T-helper 1 cell treated with Interleukin-12 subunit alpha and Interleukin-12 subunit beta and Interleukin-4 antibody, amounts not matched to agents 30 μg/mL and 1 μg/mL, for 36 hours (primary cell): ENCODE measurements around the gene SPTLC2.
A peak's percentile ranks its signal among the peaks of the same experiment; 100 is the strongest.

Experiments
- H3K27ac Mint-ChIP-seq: one replicate; pipeline ENCODE4 v1.8.0; 2021; ENCODE audit warnings: mild to moderate bottlenecking, mixed read lengths
- H3K27me3 Mint-ChIP-seq: one replicate; pipeline ENCODE4 v1.8.0; 2021; ENCODE audit warnings: low read depth, mixed read lengths
- H3K36me3 Mint-ChIP-seq: one replicate; pipeline ENCODE4 v1.8.0; 2021; ENCODE audit warnings: low read depth, mixed read lengths
- H3K4me1 Mint-ChIP-seq: one replicate; pipeline ENCODE4 v1.8.0; 2021; ENCODE audit warnings: low read depth, mixed read lengths
- H3K4me3 Mint-ChIP-seq: one replicate; pipeline ENCODE4 v1.8.0; 2021; ENCODE audit warnings: mild to moderate bottlenecking, moderate library complexity, mixed read lengths
- H3K9me3 Mint-ChIP-seq: one replicate; pipeline ENCODE4 v1.8.0; 2021; ENCODE audit warnings: mixed read lengths

Gene SPTLC2

GRCh38 chr14:77612011-77612620 lies 4.3 kb downstream of the SPTLC2 start:
- Mint-ChIP-seq H3K36me3 (peaks cover 17% of the 10 kb centered on the region), H3K9me3 (no peaks in the 10 kb centered on the region), H3K27ac (no peak overlapping the region), H3K27me3 (no peaks in the 10 kb centered on the region), H3K4me1 (peaks cover 51% of the 10 kb centered on the region), H3K4me3 (no peak overlapping the region)

- Mint-ChIP-seq H3K27ac (no peak overlapping the region), H3K4me3 (no peak overlapping the region), H3K36me3 (peaks cover 17% of the 10 kb centered on the region), H3K27me3 (no peaks in the 10 kb centered on the region), H3K9me3 (no peaks in the 10 kb centered on the region), H3K4me1 (peaks cover 51% of the 10 kb centered on the region)
These were observed 5.9 kb downstream of the SPTLC2 start for GRCh38 chr14:77610553-77610952.

- no peaks in the 10 kb centered on the region for H3K27me3 Mint-ChIP-seq
These were observed 6.5 kb downstream of the SPTLC2 start for GRCh38 chr14:77609922-77610321.

GRCh38 chr14:77607741-77608302 lies 8.6 kb downstream of the SPTLC2 start:
- Mint-ChIP-seq H3K36me3 (peaks cover 9% of the 10 kb centered on the region), H3K27ac (peak overlapping the region; percentile 87), H3K27me3 (no peaks in the 10 kb centered on the region), H3K9me3 (no peaks in the 10 kb centered on the region), H3K4me3 (peak overlapping the region; percentile 75), H3K4me1 (peaks cover 46% of the 10 kb centered on the region)

More at GRCh38 chr14:77609922-77610321, 6.5 kb downstream of the SPTLC2 start:
- H3K4me1 Mint-ChIP-seq, result peaks cover 51% of the 10 kb centered on the region
- H3K9me3 Mint-ChIP-seq, result no peaks in the 10 kb centered on the region
- peaks cover 14% of the 10 kb centered on the region for H3K36me3 Mint-ChIP-seq
- no peak overlapping the region for H3K27ac Mint-ChIP-seq
- H3K4me3 Mint-ChIP-seq, result no peak overlapping the region

- Mint-ChIP-seq H3K36me3 (peaks cover 9% of the 10 kb centered on the region), H3K27ac (peak overlapping the region; percentile 31), H3K4me3 (no peak overlapping the region), H3K9me3 (no peaks in the 10 kb centered on the region), H3K4me1 (peaks cover 54% of the 10 kb centered on the region), H3K27me3 (no peaks in the 10 kb centered on the region)
These were observed 11.0 kb downstream of the SPTLC2 start for GRCh38 chr14:77605392-77605972.

GRCh38 chr14:77603654-77604255 lies 12.7 kb downstream of the SPTLC2 start:
- H3K27ac Mint-ChIP-seq, result no peak overlapping the region
- H3K27me3 Mint-ChIP-seq, result no peaks in the 10 kb centered on the region
- H3K4me1 Mint-ChIP-seq, result peaks cover 58% of the 10 kb centered on the region
- peaks cover 9% of the 10 kb centered on the region for H3K36me3 Mint-ChIP-seq
- no peak overlapping the region for H3K4me3 Mint-ChIP-seq
- no peaks in the 10 kb centered on the region for H3K9me3 Mint-ChIP-seq

- H3K9me3 Mint-ChIP-seq, result no peaks in the 10 kb centered on the region
- H3K36me3 Mint-ChIP-seq, result peaks cover 7% of the 10 kb centered on the region
- H3K4me1 Mint-ChIP-seq, result peaks cover 59% of the 10 kb centered on the region
- H3K4me3 Mint-ChIP-seq, result no peak overlapping the region
- no peaks in the 10 kb centered on the region for H3K27me3 Mint-ChIP-seq
- H3K27ac Mint-ChIP-seq, result no peak overlapping the region
These were observed 13.4 kb downstream of the SPTLC2 start for GRCh38 chr14:77603031-77603430.

GRCh38 chr14:77601846-77602619 lies 14.4 kb downstream of the SPTLC2 start:
- peaks cover 52% of the 10 kb centered on the region for H3K4me1 Mint-ChIP-seq
- H3K36me3 Mint-ChIP-seq, result peaks cover 7% of the 10 kb centered on the region
- H3K4me3 Mint-ChIP-seq, result no peak overlapping the region
- H3K27ac Mint-ChIP-seq, result peak overlapping the region; percentile 50
- H3K9me3 Mint-ChIP-seq, result no peaks in the 10 kb centered on the region
- no peaks in the 10 kb centered on the region for H3K27me3 Mint-ChIP-seq

- Mint-ChIP-seq H3K27me3 (no peaks in the 10 kb centered on the region), H3K4me1 (peaks cover 40% of the 10 kb centered on the region), H3K9me3 (no peaks in the 10 kb centered on the region), H3K27ac (peak overlapping the region; percentile 67), H3K36me3 (peaks cover 14% of the 10 kb centered on the region), H3K4me3 (no peak overlapping the region)
These were observed 16.5 kb downstream of the SPTLC2 start for GRCh38 chr14:77599889-77600288.

GRCh38 chr14:77598366-77599070 lies 17.9 kb downstream of the SPTLC2 start:
- H3K9me3 Mint-ChIP-seq, result no peaks in the 10 kb centered on the region
- peaks cover 14% of the 10 kb centered on the region for H3K36me3 Mint-ChIP-seq
- peaks cover 43% of the 10 kb centered on the region for H3K4me1 Mint-ChIP-seq

GRCh38 chr14:77593501-77593961 lies 22.9 kb downstream of the SPTLC2 start:
- H3K36me3 Mint-ChIP-seq, result peaks cover 16% of the 10 kb centered on the region

More at GRCh38 chr14:77598366-77599070, 17.9 kb downstream of the SPTLC2 start:
- no peaks in the 10 kb centered on the region for H3K27me3 Mint-ChIP-seq
- peak overlapping the region; percentile 82 for H3K27ac Mint-ChIP-seq
- H3K4me3 Mint-ChIP-seq, result peak overlapping the region; percentile 65

GRCh38 chr14:77590845-77591485 lies 25.5 kb downstream of the SPTLC2 start:
- H3K4me1 Mint-ChIP-seq, result peaks cover 45% of the 10 kb centered on the region
- H3K36me3 Mint-ChIP-seq, result peaks cover 25% of the 10 kb centered on the region
- H3K27me3 Mint-ChIP-seq, result no peaks in the 10 kb centered on the region
- peak overlapping the region; percentile 36 for H3K4me3 Mint-ChIP-seq
- no peaks in the 10 kb centered on the region for H3K9me3 Mint-ChIP-seq
- peak overlapping the region; percentile 64 for H3K27ac Mint-ChIP-seq

More at GRCh38 chr14:77593501-77593961, 22.9 kb downstream of the SPTLC2 start:
- Mint-ChIP-seq H3K27me3 (no peaks in the 10 kb centered on the region), H3K4me1 (peaks cover 44% of the 10 kb centered on the region), H3K4me3 (peak overlapping the region; percentile 55), H3K9me3 (no peaks in the 10 kb centered on the region), H3K27ac (peak overlapping the region; percentile 64)

- Mint-ChIP-seq H3K9me3 (no peaks in the 10 kb centered on the region), H3K27me3 (no peaks in the 10 kb centered on the region), H3K27ac (peak overlapping the region; percentile 55), H3K4me1 (peaks cover 41% of the 10 kb centered on the region), H3K4me3 (peak overlapping the region; percentile 3), H3K36me3 (peaks cover 18% of the 10 kb centered on the region)
These were observed 27.3 kb downstream of the SPTLC2 start for GRCh38 chr14:77589099-77589498.
